VCaP (cell line): ENCODE measurements around the gene KDM1B.

Experiments used
- H3K27ac ChIP-seq: fragments of 450-650 bp; 2 replicates; pipeline ENCODE4 v1.5.1; 2017
- TF ChIP-seq, protein P1 (sequence below): fragments of 450-650 bp; conservative IDR thresholded peaks from 2 replicates; pipeline ENCODE4 v1.5.1; 2017; ENCODE audit warnings: mild to moderate bottlenecking, moderate library complexity

KDM1B gene

DNA sequence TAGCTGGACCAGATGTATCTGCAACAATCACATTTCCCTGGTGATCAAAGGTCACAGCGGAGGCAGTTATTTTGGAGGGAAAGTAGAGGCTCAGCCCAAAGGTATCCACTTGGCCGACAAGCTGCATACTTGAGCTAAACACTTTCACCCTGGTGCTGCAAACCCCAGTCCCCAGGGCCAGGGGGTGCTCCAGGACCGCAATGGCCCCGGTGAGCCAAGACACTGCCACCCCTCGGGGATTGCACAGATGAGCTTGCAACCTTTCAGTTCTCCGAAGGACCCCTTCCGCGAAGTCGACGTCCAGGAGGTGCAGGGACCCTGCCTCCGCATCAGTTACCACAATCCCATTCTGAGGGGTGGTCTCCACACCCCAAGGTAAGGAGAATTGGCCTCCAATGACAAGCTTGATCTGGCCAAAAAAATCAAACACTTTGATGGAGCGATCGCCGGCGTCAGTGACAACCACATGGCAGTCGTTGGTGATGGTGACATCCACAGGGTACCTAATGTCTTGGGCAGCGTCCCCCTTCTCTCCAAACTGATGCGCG, 33.6 kb upstream of the KDM1B start:
- TF ChIP-seq, protein P1, sequence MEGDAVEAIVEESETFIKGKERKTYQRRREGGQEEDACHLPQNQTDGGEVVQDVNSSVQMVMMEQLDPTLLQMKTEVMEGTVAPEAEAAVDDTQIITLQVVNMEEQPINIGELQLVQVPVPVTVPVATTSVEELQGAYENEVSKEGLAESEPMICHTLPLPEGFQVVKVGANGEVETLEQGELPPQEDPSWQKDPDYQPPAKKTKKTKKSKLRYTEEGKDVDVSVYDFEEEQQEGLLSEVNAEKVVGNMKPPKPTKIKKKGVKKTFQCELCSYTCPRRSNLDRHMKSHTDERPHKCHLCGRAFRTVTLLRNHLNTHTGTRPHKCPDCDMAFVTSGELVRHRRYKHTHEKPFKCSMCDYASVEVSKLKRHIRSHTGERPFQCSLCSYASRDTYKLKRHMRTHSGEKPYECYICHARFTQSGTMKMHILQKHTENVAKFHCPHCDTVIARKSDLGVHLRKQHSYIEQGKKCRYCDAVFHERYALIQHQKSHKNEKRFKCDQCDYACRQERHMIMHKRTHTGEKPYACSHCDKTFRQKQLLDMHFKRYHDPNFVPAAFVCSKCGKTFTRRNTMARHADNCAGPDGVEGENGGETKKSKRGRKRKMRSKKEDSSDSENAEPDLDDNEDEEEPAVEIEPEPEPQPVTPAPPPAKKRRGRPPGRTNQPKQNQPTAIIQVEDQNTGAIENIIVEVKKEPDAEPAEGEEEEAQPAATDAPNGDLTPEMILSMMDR, result no peak
- H3K27ac ChIP-seq, result no peak overlapping the region

DNA sequence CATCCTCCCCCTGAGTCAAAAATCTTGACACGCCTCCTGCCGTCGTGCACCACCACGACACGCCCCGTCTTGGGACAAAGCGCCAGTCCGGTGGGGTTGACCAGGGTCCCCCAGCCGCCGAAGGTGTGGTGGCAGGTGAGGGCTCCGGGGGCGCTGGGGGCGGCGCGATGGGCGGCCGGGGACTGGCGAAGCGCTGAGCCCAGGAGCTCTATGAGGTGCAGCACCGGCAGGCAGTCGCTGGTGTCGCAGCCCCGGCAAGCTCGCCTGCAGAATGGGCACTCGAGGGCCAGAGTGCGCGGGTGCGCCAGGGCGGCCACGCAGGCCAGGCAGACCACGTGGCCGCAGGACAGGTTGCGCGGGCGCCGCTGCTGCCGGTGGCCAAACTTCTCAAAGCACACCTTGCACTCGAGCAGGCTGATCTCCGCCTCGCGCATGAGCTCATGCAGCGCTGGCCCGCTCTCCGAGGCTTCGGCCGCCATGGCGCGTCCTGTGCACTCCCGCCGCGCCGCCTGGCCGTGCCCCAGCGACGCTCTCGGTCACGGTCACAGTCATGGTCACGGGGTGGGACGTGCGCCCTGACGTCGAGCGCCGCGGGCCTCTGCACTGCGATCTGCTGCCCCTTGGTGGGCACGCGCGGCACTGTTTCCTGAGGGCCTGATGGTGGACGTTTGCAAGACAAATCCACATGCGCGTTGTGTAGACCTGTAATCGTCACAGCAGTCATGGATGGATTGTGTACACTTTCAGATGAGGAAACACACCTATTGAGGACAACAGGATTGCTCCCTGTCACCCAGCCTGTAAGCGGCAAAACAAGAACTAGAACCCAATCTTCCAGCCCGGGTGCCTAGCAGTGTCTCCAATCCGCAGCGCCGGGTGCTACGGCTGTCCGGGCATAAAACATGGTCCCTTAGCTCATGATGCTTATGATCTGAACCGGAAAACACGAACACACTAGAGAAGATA, 32.8 kb upstream of the KDM1B start, which contains the start of gene NHLRC1:
TSS of gene NHLRC1 (minus strand) at position 550 of the 966 bp plus-strand sequence. CDS start at position 479, 71 bp downstream.
- TF ChIP-seq, protein P1, result peak; percentile 72
- H3K27ac ChIP-seq, result no peak within 1 kb of the TSS

DNA sequence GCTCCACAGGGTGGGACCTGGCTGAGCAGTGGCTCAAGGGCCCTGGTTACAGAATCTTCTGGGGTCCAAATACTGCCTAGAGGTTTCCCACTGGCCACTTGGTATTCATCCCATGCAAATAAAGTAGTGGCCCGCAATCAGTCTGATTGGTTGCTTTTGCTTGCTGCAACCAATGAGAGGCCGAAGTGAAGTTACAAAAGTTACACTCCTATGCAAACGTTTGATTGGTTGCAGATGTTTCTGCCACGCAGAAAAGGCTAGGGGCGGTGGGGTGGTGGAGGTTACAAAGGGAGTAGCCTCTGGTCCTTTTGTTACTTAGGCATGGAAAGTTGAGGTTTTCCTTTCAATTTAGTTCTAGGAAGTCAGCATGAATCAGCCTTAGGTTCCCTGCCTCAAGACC, 29.1 kb upstream of the KDM1B start:
- TF ChIP-seq, protein P1, result no peak
- H3K27ac ChIP-seq, result no peak overlapping the region

DNA sequence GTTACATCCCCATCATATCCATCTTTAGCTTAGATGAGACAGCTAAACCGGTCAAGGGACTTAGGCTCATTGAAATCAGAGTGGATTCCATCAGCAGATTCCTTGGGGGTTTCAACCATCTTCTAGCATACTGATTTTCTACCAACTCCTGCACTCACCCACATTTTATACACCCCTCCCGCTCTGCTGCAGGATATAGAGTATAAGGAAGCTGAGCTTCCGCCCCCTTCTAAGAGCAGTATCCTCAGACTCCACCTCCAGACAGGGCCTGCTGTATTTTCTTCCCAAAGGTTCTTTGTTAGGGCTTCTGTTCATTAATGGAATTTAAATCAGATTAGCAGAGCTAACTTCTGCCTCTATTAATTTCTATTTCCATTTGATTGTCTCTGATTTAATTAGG, 22.9 kb upstream of the KDM1B start:
- no peak overlapping the region for H3K27ac ChIP-seq
- TF ChIP-seq, protein P1, result no peak

DNA sequence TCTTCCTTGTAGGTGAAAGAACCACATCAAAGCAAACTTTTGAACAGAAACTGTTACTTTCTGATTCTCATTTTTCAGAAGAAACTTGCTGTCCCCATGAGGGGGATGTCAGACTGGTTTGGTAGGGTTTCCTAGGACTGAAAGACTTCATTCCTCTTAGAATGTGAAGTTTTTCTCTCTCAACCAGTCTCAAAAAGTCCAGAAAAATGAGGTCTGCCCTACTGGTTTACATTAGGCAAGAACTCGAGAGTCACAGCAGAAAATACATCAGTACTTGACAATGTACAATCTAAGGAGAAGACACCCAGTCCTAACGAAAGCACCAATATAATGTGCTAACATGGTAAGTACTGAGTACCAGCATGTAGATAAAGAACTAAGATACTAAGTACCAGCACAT, 20.1 kb upstream of the KDM1B start:
- no peak overlapping the region for H3K27ac ChIP-seq
- TF ChIP-seq, protein P1, result no peak

DNA sequence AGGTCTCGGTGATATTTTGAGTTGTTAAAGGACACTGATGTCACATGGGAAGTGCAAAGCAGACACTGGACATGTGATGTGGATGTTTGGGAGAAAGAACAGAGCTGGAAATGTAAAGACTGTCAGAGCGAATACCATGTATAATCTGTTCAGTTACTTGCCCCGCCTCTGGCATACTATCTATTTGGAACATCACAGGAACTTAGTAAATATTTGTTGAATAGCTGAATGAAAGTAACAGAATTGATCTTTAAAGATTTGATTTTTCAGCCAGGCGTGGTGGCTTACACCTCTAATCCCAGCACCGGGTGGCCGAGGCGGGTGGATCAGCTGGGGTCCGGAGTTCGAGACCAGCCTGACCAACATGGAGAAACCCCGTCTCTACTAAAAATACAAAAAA, 19.0 kb upstream of the KDM1B start:
- H3K27ac ChIP-seq, result no peak overlapping the region
- TF ChIP-seq, protein P1, result no peak

DNA sequence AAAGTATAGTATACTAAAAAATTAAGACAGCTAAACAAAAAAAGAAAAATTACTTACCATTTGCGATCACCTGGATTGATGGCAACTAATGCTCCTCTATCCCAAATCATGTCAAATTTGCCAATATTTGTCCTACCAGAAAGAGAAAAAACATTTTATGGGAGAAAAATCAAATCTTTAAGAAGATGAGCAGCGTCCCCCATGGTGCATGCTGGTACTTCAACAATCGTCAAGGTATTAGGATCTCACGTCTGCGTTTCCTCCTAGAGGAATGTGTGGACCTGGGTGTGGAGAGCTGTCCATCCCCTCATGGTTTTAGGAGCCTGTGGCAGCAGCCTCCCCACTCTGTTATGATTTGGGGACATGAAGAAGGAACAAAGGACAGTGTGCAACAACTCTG, 16.3 kb upstream of the KDM1B start:
- H3K27ac ChIP-seq, result no peak overlapping the region
- TF ChIP-seq, protein P1, result no peak
